Sigmoid colon (tissue), 4 donors: ENCODE results near the gene LDLRAD4.

Source experiments
- POLR2AphosphoS5 ChIP-seq, 4 donors: sonication (generic); formaldehyde crosslinking; IDR thresholded peaks; one replicate each; pipeline ENCODE4 v1.6.1; 2017; ENCODE audit warnings: antibody characterized with exemption in 4 of 4
- TF ChIP-seq, protein P1 (sequence below), 4 experiments: fragments of 450-650 bp in 3 of 4; fragments of 200-600 bp in 1 of 4; IDR thresholded peaks; one replicate each; pipeline ENCODE4 v1.5.1; 2016 to 2019; ENCODE audit warnings: antibody characterized with exemption in 4 of 4, mild to moderate bottlenecking in 3 of 4, moderate library complexity in 2 of 4

- TF ChIP-seq, protein P1, sequence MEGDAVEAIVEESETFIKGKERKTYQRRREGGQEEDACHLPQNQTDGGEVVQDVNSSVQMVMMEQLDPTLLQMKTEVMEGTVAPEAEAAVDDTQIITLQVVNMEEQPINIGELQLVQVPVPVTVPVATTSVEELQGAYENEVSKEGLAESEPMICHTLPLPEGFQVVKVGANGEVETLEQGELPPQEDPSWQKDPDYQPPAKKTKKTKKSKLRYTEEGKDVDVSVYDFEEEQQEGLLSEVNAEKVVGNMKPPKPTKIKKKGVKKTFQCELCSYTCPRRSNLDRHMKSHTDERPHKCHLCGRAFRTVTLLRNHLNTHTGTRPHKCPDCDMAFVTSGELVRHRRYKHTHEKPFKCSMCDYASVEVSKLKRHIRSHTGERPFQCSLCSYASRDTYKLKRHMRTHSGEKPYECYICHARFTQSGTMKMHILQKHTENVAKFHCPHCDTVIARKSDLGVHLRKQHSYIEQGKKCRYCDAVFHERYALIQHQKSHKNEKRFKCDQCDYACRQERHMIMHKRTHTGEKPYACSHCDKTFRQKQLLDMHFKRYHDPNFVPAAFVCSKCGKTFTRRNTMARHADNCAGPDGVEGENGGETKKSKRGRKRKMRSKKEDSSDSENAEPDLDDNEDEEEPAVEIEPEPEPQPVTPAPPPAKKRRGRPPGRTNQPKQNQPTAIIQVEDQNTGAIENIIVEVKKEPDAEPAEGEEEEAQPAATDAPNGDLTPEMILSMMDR (IDR thresholded peaks at IDR 0.05), result no peak
- TF ChIP-seq POLR2AphosphoS5 (IDR thresholded peaks at IDR 0.05), result no peak
Observed at GRCh38 chr18:13461936-13462335, 243.4 kb downstream of the LDLRAD4 start.
